Endometrial microvascular endothelial cells (primary cell): ENCODE measurements around the gene CDC42BPA. TPM values are rescaled to one million over a fixed set of nuclear protein-coding genes. Genes with fewer than 3 reads are reported as not detected.

Source experiments
- in situ Hi-C: cut with HindIII; loops from 2 replicates; pipeline ENCODE4 v1.10.0; 2017; ENCODE audit warnings: low sequenced_read_pairs, low pct_unique_long_range_greater_than_20kb; ENCODE audit errors: inconsistent ontology term
- total RNA-seq: library from RNA; depleted of rRNA; stranded (reverse); fragments of >200 nt; gene quantifications from one replicate; pipeline ENCODE4 v1.2.3, GENCODE V29; 2015; ENCODE audit errors: inconsistent ontology term

CDC42BPA gene
- total RNA-seq, 1 donor from 2014 or later = 47.6 TPM

DNA sequence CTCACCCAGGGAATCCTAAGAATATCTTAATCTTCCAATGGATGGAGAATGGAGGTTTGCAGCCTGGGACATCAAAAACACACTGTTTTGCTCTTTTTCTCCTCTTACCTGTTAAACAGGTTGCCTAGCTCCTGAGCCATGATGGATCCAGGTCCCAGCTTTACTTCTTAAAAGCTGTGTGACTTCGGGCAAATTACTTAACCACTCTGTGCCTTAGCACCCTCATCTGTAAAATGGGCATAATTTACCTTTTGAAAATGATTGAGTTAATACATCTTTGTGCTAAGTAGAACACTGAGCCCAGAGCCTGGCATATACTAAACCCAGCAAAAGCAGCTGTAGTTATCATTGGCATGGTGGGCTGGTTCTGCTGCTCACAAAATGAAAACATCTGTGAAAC lies 368.0 kb downstream of the CDC42BPA start:
- in situ Hi-C loops = no loop called here

DNA sequence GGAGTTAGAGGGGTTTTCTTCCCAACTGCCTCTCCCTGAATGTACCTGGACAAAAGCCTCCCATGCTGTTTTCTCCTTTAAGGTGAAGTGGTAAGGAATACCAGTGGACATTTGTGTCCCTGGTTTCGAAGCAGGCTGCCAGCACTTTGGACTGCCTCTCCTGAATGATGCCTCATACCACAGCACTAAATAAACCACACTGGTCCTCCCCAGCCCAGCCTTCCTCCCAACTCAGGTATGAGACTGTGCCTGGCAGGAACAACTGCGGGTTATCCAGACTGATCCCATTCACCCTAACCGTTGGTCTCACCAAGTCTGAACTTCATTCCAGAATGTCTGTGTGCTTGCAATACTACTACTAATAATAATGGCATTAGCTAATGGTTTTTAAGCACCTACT lies 368.9 kb downstream of the CDC42BPA start:
- in situ Hi-C loops = no loop called here

DNA sequence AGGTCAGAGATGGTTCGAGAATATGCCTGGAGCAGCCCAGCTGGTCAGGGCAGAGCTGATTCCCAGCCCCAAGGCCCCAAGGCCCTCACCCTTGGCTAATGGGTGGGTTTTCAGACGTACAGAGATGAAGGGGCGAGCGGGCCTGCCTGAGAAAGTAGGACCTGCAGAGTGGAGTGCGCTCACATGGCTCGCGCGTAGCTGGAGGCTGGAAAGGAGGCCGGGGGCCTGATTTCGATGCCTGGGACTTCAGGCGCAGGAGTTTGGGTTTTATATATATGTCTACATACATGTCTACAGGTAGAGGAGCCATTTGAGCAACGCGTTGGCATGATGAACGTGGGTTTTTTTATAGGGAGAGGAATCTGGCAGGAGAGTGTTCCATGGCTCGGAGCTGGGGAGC lies 369.3 kb downstream of the CDC42BPA start:
- in situ Hi-C loops = no loop called here

DNA sequence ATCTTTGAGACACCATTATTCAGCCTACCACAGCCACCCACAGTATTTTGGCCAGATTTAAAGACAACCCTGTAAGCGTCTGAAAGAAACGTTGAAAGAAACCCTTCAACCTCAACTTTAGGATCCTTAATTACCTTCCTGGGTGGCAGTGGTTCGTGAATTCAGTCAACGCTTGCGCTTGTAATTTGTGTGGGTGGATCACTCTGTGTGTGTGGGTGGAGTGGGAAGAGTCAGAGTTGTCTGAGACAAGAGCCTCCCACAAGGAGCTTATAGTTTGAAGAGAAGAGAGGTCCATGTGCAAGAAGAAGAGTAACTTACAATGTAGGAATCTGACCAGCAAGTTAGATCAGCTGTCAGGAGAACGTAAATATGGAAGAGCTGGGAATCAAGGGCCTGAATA lies 369.8 kb downstream of the CDC42BPA start:
- in situ Hi-C loops = no loop called here

DNA sequence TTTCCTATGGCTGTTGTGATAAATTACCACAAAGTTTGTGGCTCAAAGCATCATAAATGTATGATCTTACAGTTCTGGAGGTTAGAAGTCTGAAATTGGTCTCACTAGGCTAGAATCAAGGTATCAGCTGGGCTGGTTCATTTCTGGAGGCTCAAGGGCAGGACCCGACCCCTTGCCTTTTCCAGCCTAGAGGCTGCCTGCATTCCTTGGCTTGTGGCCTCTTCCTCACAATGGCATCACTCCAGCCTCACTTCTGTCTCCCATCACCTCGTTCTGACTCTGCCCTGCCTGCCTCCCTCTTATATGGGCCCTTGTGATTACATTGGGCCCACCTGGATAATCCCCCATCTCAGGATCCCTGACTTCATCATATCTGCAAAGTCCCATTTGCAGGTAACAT lies 370.2 kb downstream of the CDC42BPA start:
- in situ Hi-C loops = no loop called here

DNA sequence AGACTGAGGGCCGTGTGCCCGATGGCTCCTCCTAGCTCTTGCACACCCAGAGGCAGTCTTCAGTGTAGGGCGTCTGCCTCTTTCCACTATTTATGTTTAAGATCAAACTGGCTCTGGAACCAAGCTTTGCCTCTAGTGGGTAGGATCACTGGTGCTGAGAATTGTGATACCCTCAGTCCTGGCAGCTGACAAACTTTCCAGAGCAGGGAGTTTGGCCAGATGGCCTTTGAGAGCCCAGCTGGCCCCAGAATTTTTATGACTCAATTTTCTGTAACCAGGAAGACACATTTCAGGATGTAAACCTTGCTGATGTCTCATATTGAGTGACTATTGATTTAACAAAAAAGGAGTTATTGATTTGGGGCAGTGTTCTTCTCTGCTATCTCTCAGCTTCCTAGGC lies 371.5 kb downstream of the CDC42BPA start:
- in situ Hi-C loops = no loop called here

DNA sequence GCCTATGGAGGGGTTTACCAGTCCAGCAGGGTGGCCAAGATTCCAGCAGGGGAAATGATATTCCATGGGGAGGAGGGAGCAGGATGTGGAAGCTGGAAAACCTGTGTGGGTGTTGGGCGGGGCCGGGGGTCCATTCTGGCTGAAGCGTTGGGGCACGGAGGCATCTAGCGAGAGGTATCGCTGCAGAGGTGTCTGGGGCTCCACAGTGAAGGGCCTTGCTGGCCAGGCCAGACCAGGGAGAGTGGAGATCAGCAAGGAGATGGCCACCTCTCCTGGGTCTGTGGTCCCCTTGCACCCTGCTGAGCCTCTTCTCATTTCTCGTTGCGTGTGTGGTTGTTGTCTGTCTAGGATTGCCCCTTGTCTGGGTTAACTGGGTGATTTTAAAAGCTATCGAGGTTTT lies 372.0 kb downstream of the CDC42BPA start:
- in situ Hi-C loops = no loop called here

DNA sequence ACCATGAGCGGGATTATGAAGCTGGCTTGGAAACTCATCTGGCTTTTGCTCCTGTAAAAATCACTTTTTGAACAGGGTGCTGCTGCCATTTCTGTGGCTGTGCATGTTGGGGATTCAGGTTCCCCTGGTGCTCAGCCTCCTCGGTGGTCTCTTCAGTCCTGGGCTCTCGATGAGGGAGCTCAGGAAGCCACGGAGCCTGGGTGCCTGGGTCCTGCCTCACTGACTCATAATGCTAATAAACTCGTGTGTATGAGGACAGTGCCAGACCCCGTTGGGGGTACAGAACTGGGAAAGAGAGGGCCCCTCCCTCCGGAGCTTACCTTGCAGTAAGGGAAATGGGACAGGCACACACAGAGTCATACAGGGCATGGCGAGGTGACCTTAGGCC lies 372.4 kb downstream of the CDC42BPA start:
- in situ Hi-C loops = no loop called here

DNA sequence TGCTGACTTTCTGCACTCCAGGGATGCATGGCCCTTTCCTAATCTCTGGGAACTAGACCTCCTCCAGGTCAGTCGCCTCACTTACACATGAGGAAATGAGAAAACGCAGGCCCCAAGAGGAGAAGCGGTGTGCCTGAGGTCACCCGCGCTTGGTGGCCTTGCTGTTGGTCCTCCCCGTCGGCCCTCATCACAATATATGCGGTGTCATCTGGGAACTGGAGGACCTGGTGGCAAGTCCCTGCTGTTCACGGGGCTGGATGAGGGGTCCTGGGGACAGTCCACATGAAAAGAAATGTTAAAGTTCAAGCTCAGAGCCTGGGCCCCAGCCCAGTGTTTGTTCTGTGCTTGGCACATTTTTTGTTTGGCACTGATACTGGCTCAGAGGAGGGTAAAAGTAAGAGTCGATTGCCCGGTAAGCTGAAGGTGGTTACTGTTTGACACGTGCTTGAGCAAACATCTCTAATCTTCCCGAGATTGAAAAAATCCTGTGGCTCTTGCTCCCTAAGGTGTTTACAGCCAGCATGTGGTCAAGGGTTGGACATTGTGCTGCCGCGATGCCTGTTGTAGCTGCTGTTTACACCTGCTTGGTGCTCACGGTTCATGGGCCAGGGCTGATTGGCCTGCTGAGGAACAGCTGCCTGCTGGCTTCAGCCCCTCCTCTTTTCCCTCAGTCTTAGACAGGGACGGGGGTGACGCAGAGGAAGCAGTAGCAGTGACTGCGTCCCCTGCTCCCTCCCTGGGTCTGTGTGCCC lies 373.0 kb downstream of the CDC42BPA start:
- in situ Hi-C loops = no loop called here

DNA sequence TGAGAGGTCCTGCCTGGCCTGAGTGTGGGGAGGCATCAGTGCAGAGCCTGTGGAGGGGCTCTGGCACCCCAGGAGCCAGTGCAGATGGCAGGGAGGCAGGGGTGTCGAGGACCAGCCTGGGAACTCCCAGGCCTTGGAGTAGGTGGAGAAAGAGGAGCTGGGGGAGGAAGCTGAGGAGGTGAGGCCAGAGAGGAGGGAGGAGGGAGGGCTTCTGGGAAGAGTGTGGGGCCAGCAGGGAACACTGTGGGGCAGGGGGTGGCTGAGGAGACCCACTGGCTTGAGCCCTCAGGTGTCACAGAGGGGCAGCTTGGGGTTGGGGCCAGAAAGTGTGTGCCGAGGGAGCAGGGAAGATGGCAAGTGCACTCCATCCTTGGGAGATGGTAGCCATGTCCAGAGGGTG lies 374.4 kb downstream of the CDC42BPA start:
- in situ Hi-C loops = no loop called here

DNA sequence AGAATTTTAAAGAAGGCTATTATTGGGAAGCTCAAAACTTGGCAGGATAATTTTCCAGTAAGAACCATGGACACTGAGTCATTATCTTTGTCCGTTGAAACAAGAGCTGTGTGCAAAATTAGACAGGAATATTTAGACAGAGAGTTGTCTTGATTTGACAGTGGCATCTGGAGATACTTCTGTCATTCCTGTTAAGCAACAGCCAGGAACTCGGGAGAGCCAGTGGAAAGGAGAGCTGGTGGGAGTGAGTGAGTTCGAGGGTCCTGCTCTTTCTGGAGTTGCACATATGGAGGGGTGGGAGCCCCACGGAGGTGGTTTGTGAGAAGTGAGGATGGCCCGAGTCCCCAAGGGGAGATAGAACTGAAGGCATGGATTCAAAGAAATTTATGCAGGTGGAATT lies 375.1 kb downstream of the CDC42BPA start:
- in situ Hi-C loops = no loop called here

DNA sequence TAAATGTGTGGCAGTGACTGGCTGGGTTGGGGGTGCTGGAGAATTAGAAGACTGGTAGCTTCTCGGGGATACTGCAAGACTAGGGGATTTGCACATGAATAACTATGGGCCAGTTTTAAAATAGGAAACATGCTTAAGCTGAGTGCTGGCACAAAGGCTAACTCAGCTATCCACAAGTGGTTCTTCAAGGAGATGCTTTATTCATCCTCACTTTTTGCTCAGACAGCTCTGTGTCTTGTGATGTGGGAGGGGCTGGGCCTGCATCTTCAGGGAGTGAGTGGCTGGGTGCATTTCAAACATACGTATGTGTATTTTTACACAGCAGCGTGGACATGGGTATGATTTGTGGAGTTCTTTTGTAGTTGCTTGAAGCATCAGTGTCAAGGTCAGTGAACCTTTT lies 375.9 kb downstream of the CDC42BPA start:
- in situ Hi-C loops = no loop called here

DNA sequence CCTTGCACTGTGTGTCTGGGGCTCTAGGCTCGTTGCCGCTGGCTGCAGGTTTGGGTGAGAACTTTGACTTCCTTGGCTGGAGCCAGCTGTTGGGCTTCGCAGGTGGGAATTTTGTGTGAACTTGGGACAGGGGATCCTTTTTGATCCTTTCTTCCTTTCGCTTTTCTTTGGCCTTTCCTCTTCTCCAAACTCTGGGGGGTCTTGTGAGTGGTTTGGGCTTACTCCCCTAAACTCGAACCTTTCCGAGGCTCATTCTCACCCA lies 377.6 kb downstream of the CDC42BPA start:
- in situ Hi-C loops = no loop called here

DNA sequence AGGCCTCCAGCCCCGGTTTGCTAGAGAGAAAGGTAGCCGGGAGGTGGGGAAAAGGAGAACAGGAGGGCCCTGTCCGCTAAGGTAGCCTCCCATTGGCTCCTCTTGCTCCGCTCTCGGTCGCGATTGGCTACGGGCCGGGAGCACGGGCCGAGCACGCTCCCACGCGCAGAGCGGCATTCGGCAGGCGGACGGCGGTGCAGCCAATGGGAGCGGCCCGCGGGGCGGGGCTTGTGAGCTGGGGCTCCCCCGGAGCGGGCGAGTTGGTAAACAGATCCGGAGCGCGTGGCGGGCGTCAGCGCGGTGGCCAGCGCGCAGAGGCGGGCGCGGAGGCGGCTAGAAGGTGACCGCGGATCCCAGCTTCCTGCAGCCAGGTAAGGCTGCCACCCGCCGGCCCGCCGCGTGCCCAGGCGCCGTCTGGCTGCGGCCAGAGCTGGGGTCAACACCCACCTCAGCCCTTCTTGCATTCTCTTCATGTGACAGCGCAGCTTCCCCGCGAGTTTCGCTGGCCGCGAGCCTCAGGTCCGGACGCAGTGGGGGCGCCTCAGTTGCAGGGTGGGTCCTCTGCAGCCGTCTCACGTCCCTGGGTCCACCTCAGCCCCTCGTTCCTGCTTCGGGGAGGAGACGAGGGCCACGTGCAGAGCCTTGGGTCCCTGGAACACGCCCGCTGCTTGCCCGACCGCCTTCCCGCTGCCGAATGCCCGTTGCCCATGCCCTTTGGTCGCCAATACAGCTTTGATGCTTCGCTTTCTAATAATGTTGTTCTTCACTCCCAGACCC lies 378.1 kb downstream of the CDC42BPA start, which contains the start of gene COQ8A:
Gene COQ8A, plus strand, starts transcription at position 266 of the 777 bp plus-strand sequence. CDS start 21,092 bp downstream, outside the sequence.
- in situ Hi-C loops = no loop called here

Other genes starting within 250 kb of the CDC42BPA start
- 2.4 TPM for gene ZNF678, start 245.1 kb upstream of the CDC42BPA start, total RNA-seq